HG03521 (cell line): ENCODE measurements around the gene RAP1GAP.
"Not testable (repeated sequence)": the region's sequence is repeated elsewhere in the genome, so short reads cannot be mapped to it uniquely, and the experiment has no call there.

Experiments
- ATAC-seq: cut with Tn5 transposase; IDR thresholded peaks from one replicate; pipeline ENCODE4 v1.9.1; 2021; ENCODE audit warnings: mild to moderate bottlenecking, moderate library complexity; ENCODE audit not compliant: unreplicated experiment

Gene RAP1GAP

GRCh38 chr1:21680381-21680780, 11.2 kb upstream of the RAP1GAP start:
- ATAC-seq = no peak

DNA sequence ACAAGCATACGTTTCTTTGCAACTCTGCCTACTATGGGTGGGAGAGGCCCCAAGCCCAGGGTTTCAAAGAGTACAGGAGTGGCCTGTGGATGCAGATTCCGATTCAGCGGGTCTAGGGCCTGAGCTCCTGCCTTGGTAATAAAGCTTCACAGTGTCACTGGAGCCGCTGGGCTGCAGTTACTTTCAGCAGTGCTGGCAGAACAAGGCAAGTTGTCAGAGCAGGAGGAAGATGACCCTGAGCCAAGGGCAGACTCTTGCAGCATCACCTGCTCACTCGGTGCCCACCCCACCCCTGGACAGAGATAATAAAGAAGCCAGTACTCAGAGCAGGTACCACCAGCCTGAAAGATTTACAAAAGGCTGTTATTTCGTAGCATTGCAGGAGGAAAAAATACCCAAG, 8.0 kb upstream of the RAP1GAP start:
- ATAC-seq = no peak

GRCh38 chr1:21674957-21675356, 5.8 kb upstream of the RAP1GAP start:
- ATAC-seq = no peak

DNA sequence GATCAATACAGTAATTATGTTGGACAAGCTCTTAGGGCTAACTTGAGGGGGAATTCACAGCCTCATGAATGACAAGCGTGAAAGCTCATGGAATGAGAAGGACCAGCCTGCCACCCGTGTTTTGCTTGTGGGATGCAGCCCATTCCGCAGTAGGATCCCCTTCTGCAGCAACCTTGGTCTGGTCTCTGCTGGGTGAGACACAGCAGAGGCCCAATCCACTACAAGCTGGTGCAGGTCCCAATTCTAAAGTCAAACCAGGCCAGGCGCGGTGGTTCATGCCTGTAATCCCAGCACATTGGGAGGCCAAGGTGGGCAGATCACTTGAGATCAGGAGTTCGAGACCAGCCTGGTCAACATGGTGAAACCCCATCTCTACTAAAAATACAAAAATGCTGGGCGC, 4.7 kb upstream of the RAP1GAP start:
- not testable (repeated sequence) for ATAC-seq

DNA sequence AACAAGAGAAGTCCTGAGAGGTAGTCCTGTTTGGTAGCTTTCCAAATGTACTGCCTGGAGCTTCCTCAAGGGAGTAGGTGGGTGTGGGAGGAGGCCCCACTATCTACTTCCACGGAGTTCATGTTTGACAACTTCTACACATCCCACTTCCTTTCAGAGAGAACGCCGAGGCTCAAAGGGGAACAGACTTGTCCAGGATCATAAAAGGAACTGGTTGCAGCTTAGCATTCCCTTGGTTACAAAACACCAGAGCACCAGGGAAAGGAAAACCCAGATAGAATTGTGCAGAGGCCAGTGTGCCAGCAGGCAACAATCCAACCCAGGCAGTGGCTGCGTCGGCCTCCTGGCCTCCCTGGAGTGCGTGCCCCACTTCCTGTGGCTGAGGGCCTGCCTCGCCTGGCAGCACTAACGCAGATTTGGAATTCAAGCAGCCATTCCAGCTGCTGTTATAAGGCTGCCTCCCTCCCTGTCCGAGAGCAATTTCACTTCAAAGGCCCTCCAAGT, 4.2 kb upstream of the RAP1GAP start:
- no peak for ATAC-seq

DNA sequence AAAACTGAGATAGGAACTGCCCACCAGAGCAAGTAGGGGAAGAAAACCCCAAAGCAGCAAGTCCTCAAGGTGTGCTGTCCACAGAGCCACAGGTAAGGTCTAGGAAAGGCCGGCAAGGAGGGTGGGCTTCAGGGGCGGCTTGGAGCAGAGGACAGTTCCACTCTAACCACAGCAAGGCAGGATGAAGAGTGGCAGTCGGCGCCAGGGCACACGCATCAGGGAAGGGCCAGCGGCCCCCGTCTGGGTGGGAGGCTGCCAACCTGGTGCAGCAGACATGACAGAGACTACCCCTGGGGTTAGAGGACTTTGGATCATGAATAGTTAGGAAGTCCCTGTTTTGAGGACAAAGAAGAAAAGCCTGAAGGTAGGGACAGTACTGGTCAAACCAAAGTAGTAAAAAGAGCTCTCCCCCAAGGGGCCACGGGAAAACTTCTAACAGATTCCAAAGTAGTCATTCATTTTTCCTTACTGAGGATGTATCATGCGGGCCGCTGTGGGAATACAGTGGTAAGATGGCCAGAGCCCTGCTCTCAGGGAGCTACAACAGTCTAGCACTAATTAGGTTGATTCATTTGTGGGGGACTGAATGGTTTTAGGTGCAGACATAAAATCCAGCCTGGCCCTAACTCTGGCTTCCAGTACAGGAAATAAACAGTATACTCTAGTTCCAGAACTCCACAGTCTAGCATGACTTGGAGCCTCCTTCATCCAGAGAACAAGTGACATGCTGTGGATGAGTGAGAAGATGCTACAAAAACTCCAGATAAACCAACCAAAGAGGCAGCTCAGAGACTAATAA, 3.5 kb upstream of the RAP1GAP start:
- ATAC-seq = no peak

DNA sequence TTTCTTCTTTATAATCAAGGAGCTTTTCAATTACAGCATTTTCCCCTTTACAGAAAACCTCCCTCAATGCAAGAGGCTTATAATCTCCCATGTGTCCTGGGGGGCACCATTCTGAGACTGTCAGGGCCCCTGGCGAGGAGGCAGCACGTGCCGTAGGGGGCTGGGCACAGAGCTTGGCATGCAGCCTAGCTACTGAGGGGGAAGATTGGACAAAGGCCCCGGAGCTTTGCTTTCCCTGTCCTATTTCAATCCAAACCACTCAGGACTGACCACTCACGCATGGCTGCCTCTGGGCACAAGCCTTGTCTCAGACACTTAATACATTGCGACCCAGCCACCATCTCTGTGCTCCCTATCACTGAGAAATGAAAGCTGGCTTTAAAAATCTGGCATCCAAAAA, 2.8 kb upstream of the RAP1GAP start:
- ATAC-seq = no peak

DNA sequence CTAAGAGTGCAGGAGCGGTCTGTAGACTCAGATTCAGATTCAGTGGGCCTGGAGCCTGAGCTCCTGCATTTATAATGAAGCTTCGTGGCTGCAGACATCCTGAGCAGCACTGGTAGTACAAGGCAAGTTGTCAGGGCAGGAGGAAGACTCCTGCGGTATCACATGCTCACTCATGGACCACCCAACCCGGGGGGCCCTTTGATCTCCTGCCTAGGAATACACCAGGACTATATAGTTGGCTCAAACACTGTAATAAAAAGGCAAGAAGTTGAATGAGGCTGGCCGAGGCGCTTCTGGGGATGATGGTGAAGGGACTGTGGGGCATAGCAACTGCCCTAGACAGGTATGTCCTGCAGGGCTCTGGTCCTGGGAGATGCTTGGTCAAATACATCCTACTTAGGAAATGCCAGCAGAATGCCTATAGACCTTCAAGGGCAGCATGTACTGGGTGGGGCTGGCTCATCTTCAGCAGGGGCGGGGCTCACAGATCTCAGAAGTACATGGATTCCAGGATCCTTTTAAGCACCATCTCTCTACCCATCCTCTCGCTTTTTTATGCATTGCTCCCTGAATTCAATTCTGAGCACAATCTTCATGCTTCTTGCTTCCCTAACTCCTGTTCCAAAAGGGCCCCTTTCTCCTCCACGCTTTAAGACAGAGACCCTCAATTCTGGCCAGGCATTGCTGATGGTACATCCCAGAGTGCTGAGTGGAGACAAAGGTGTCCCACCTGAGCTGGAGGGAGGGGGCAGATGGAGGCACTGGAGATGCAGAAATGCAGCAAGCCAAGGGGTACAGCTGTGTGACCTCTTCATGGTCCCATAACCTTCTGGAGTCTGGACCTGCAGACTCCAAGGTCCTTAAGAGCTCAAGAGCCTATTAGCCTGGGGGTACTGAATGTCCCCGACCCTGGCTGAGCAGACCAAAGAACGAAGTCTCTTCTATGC, 2.1 kb upstream of the RAP1GAP start:
- no peak for ATAC-seq

DNA sequence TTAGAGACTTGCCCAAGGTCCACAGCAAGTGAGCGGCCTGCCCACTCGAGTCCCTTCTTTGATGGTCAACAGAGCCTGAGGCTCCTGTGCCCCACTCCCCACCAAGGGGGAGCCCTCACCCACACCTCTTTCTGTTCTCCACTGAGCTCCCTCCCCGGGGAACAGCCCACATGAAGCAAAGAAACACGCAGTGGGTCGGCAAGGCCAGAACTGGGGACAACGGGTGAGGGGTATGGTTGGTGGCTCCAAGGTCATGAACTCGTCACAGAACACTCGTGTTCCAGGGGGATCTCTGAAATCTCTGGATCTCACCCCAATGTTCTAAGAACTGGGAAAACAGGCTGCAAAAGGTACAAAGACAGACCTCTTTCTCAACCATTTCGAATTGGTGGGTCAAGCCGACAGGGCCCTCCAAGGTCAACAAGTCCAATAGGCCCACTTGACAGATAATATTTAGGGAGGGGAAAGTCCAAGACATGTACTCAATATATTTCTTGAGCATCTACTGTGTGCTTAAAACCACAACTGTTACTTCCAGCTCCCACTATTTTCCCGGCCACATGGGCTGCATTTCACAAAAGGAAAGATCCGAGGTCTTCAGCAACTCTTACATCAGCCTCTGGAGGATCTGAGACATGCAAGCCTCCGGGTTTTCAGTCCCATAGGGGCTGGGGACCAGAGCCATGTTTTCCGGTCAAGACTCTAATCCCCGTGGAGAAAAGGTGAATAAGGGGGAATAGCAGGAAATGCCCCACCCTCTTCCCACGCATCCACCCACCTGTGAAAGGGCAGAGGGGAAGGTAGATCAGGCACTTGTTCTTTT, 1.1 kb upstream of the RAP1GAP start:
- no peak for ATAC-seq

GRCh38 chr1:21668951-21669257, 253 bp downstream of the RAP1GAP start:
- no peak for ATAC-seq

- no peak for ATAC-seq
Observed at GRCh38 chr1:21668232-21668950, 766 bp downstream of the RAP1GAP start.

DNA sequence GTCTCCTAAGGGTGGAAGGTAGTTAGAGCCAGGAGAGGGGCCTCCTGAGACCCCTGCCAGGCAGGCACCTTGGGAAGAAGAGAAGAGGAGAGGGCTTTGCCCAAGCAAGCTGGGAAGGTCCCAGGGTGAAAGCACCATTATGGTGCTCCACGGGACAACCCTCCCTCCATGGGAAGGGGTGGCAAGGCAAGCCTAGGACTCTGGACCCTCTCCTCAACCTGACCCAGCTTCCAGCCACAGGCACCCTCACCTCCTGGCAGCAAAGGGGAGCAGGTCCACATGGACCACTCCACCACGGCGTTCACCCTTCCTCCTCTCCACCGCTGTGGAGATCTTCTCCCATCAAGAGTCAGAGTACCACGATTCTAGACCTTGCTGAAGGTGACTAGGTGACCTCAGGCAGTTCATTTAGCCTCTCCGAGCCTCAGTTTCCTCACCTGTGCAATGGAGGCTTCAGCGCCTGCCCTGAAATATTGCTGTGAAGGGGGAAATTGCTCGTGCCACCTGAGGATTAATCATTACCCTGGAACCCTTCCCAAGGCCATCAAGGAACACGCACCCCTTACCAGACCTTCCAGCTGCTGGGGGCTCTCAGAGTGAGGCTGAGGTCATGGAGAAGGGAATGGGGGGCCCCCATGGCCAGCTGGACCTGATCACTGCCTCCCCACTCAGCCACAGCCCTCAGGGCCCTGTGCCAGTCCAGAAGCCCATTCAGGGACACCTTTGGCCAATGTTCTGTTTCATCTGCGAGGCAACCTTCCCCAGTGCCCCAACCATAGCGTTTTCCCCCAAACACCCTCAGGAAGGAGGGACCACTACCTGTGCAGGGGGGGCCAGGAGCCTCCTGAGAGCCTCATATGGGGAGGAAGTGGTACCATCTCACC, 1.6 kb downstream of the RAP1GAP start:
- no peak for ATAC-seq

GRCh38 chr1:21666576-21667320, 2.4 kb downstream of the RAP1GAP start:
- ATAC-seq = no peak

- ATAC-seq = no peak
Observed at GRCh38 chr1:21665711-21666575, 3.2 kb downstream of the RAP1GAP start.

- no peak for ATAC-seq
Observed at GRCh38 chr1:21664806-21665588, 4.2 kb downstream of the RAP1GAP start.

DNA sequence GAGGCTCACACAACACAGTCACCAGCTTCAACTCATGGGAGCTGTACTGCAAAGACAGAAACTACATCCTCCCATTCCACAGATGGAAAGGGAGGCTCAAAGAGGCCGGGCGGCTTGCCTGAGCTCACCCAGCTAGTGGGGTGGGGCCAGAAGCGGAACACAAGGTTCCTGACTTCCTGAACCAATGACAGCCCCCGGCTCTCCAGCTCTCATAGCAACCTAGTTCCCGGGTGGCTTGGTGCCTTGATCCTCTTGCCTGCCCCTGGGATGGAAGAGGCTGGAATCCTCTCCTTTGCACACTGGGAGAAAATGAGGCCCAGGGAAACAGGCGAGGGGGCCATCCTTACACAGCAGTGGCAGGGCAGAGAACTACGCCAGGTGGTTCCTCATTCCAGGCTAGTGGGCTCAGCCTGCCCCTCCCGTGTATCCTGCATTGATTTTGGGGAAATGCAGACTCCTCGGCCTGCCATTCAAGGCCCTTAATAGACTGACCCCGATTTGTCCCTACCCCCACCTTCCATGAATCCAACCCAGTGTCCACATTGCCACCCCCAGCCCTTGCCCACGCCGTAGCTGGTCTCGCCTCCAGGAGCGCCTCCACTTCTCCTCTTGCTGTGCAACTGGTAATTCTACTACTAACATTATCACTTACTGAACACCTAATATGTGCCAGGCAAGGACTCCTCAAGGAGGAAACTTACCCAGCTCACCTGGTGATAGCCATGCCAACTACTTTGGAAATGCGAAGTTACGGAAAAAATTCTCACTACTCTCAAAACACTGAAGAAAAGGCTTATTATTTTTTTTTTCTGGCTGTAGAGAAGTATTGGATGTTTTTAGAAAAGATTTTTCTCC, 5.0 kb downstream of the RAP1GAP start:
- ATAC-seq = no peak
